OCI-LY7 (cell line): ENCODE data around the gene TXNDC8.

Source experiments
- EZH2phosphoT487 ChIP-seq: fragments of 200-600 bp; sonication (generic); IDR thresholded peaks from 2 replicates; pipeline ENCODE4 v1.6.1; 2018; ENCODE audit warnings: low read depth, borderline replicate concordance, mild to moderate bottlenecking, mixed run types, antibody characterized with exemption, low read length, moderate library complexity, mixed read lengths
- TF ChIP-seq, protein P1 (sequence below): fragments of 200-600 bp; sonication (generic); conservative IDR thresholded peaks from 2 replicates; pipeline ENCODE4 v1.5.1; 2014; ENCODE audit warnings: mild to moderate bottlenecking, antibody characterized with exemption, low read length, moderate library complexity, mixed read lengths

DNA sequence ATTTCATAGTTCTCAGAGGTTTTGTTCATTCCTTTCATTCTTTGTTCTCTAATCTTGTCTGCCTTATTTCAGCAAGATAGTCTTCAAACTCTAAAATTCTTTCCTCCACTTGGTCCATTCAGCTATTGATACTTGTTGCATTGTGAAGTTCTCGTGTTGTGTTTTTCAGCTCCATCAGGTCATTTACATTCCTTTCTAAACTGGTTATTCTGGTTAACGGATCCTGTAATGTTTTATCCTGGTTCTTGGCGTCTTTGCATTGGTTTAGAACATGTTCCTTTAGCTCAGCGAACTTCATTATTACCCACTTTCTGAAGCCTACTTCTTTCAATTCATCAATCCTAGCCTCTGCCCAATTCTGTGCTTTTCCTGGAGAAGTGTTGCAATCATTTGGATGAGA, 45.1 kb upstream of the TXNDC8 start:
- TF ChIP-seq, protein P1, sequence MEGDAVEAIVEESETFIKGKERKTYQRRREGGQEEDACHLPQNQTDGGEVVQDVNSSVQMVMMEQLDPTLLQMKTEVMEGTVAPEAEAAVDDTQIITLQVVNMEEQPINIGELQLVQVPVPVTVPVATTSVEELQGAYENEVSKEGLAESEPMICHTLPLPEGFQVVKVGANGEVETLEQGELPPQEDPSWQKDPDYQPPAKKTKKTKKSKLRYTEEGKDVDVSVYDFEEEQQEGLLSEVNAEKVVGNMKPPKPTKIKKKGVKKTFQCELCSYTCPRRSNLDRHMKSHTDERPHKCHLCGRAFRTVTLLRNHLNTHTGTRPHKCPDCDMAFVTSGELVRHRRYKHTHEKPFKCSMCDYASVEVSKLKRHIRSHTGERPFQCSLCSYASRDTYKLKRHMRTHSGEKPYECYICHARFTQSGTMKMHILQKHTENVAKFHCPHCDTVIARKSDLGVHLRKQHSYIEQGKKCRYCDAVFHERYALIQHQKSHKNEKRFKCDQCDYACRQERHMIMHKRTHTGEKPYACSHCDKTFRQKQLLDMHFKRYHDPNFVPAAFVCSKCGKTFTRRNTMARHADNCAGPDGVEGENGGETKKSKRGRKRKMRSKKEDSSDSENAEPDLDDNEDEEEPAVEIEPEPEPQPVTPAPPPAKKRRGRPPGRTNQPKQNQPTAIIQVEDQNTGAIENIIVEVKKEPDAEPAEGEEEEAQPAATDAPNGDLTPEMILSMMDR = no peak
- TF ChIP-seq EZH2phosphoT487 = no peak
